ENCODE measurements around the gene PLEKHM1. TPM values are rescaled to one million over a fixed set of nuclear protein-coding genes. Genes with fewer than 3 reads are reported as not detected.

Gene PLEKHM1
- total RNA-seq, 1 experiment from 2014 or later, result 5.6 TPM

DNA sequence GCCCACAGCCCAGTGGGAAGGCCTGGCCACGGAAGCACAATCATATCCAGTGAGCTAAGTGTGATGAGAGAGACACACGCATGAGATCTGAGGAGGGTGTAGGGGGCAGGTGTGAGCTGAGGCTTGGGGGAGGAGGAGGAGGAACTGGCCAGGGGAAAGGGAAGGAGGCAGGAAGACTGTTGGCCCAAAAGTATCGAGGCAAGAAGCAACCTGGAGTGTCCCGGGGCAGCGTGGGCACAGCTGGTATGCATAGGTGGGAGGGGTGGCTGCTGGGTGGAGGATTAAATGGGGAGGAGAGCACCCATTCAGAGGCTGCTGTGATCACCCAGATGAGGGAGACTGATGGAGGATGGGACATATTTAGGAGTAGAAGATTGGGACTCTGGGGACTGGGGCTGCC lies 99.2 kb downstream of the PLEKHM1 start:
- DNase-seq (ENCODE audit: low spot score), result no peak
- in situ Hi-C loops (cut with HindIII; ENCODE audit: low sequenced_read_pairs), result no loop called here

GRCh38 chr17:45389354-45389753 lies 101.2 kb downstream of the PLEKHM1 start:
- in situ Hi-C loops (cut with HindIII; ENCODE audit: low sequenced_read_pairs), result no loop called here
- no peak for DNase-seq (ENCODE audit: low spot score)

- no peak for DNase-seq (ENCODE audit: low spot score)
- in situ Hi-C loops (cut with HindIII; ENCODE audit: low sequenced_read_pairs), result no loop called here
Measured at GRCh38 chr17:45388604-45389325, 101.8 kb downstream of the PLEKHM1 start.

DNA sequence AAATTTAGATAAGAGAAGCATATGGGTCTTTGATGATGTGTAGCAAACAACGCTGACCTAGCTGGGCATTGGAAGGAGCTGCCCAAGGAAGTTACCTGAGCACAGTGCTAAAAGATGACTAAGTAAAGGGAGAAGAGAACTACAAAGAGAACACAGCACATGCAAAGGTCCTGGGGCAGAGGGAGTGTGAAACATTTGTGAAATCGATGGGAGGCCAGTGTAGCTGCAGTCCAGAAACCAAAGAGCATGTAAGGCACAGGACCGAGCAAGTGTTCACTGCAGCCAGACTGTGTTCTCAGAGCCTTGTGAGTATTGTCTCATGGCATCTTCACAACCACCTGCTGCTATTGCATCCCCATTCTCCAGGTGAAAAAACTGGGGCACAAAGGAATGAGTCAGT lies 102.8 kb downstream of the PLEKHM1 start:
- in situ Hi-C loops (cut with HindIII; ENCODE audit: low sequenced_read_pairs), result no loop called here
- no peak for DNase-seq (ENCODE audit: low spot score)

GRCh38 chr17:45386178-45386577 lies 104.3 kb downstream of the PLEKHM1 start:
- in situ Hi-C loops (cut with HindIII; ENCODE audit: low sequenced_read_pairs), result no loop called here
- DNase-seq (ENCODE audit: low spot score), result no peak

Other genes starting within 250 kb of the PLEKHM1 start
- not detected in 2 replicates for gene SPATA32, start 228.6 kb downstream of the PLEKHM1 start, total RNA-seq (2014; rRNA removed; shearing (Covaris generic))
- 17.5 and 17.8 TPM in 2 replicates for gene MAP3K14, start 173.7 kb downstream of the PLEKHM1 start, total RNA-seq (2014; rRNA removed; shearing (Covaris generic))
- gene ARHGAP27, start 57.9 kb downstream of the PLEKHM1 start, total RNA-seq (2014; rRNA removed; shearing (Covaris generic)), result 20.9 and 24.9 TPM in 2 replicates